GM13977 (cell line): ENCODE results near the gene MDH1B.

Experiments used
- DNase-seq: peaks from one replicate; pipeline ENCODE4 v3.0.0; 2012; ENCODE audit warnings: low spot score
- CTCF ChIP-seq: IDR thresholded peaks from 2 replicates; pipeline ENCODE4 v1.5.1; 2012; ENCODE audit warnings: mild to moderate bottlenecking, control low read depth; ENCODE audit not compliant: insufficient read depth; ENCODE audit errors: extremely low read depth, missing control alignments
- in situ Hi-C: fragments of 300-500 bp; cut with MboI; formaldehyde crosslinking; loops from one replicate; pipeline ENCODE4 v1.12.0; 2022; ENCODE audit warnings: low sequenced_read_pairs, low pct_unique_long_range_greater_than_20kb, mixed read lengths, inconsistent platforms; ENCODE audit not compliant: unreplicated experiment

The MDH1B gene

GRCh38 chr2:206801418-206802189, 36.5 kb upstream of the MDH1B start:
- no peak for DNase-seq
- TF ChIP-seq CTCF: no peak
- in situ Hi-C loops: loop anchor here (5.0 kb wide), 1 partner anchor 671 kb away; no protein-coding TSS in a partner anchor

DNA sequence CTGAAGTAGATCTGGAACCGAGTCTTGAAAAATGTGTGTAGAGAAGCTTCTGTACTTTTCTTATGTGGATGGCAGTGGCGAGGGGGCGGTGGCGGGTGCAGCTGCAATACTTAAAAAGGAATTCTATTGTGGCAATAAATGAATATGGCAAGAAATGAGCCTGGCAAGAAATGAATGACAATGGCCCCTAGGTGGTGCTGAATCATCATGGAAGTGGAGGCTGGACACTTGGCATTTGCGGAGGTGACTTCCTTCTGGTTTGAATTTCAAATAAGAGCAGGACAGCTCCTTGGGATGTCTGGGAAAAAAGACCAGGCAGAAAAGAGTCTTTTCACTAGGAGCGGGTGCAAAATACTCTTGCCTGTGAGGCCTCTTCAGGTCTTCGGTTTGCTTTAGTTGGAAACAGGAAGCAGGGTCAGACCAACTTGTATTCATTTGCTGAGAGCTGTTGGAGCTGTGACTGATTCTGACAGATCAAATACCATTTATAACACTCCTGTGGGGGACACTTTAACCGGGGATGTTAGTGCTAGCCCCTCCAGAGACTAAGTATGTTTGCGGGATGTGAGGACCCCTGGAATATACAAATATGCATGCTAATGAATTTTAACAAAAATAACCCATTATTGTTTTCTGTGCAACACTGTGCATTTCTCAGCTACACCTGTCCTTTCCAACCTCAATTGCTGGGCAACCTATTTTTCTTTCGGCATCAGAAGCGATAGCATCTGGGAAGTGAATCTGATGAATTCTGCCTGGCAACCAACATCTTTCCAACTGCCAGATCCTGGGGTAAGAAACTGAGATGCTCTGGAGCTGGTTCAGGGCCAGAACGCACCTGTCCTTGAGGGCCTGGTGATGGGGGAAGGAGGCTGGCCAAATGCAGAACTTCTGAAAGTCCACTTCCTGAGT, 35.6 kb upstream of the MDH1B start:
- TF ChIP-seq CTCF: peak; percentile 83
- in situ Hi-C loops: loop anchor here (5.0 kb wide), 1 partner anchor 672 kb away; no protein-coding TSS in a partner anchor
- peak; percentile 26 for DNase-seq

GRCh38 chr2:206799083-206799482, 34.0 kb upstream of the MDH1B start:
- DNase-seq: no peak
- in situ Hi-C loops: loop anchor here (25.0 kb wide), 1 partner anchor 412 kb away; no protein-coding TSS in a partner anchor
- no peak for TF ChIP-seq CTCF

GRCh38 chr2:206798000-206798399, 32.9 kb upstream of the MDH1B start:
- DNase-seq: no peak
- no peak for TF ChIP-seq CTCF
- in situ Hi-C loops: loop anchor here (25.0 kb wide), 1 partner anchor 411 kb away; no protein-coding TSS in a partner anchor

- in situ Hi-C loops: loop anchor here (25.0 kb wide), 1 partner anchor 410 kb away; no protein-coding TSS in a partner anchor
- TF ChIP-seq CTCF: no peak
- DNase-seq: no peak
Measured at GRCh38 chr2:206797376-206797775, 32.2 kb upstream of the MDH1B start.

GRCh38 chr2:206792645-206793044, 27.5 kb upstream of the MDH1B start:
- TF ChIP-seq CTCF: no peak
- in situ Hi-C loops: loop anchor here (25.0 kb wide), 1 partner anchor 405 kb away; no protein-coding TSS in a partner anchor
- no peak for DNase-seq
